Stimulated activated naive CD8-positive, alpha-beta T cell treated with anti-CD3 and anti-CD28 coated beads, Interleukin-15, Interleukin-2, amounts not matched to agents 100 ng/mL and 50 ng/mL, for 24 hours (primary cell): Measurements from ENCODE around the gene SUGCT.
"Not testable (repeated sequence)": the region's sequence is repeated elsewhere in the genome, so short reads cannot be mapped to it uniquely, and the experiment has no call there.

Experiments used
- H3K27ac Mint-ChIP-seq: one replicate; pipeline ENCODE4 v1.8.0; 2021; ENCODE audit warnings: mild to moderate bottlenecking, mixed read lengths
- H3K27me3 Mint-ChIP-seq: one replicate; pipeline ENCODE4 v1.8.0; 2021; ENCODE audit warnings: mixed read lengths
- H3K36me3 Mint-ChIP-seq: one replicate; pipeline ENCODE4 v1.8.0; 2021; ENCODE audit warnings: low read depth, mixed read lengths
- H3K4me1 Mint-ChIP-seq: one replicate; pipeline ENCODE4 v1.8.0; 2021; ENCODE audit warnings: low read depth, mixed read lengths
- H3K4me3 Mint-ChIP-seq: one replicate; pipeline ENCODE4 v1.8.0; 2021; ENCODE audit warnings: mild to moderate bottlenecking, mixed read lengths
- H3K9me3 Mint-ChIP-seq: one replicate; pipeline ENCODE4 v1.8.0; 2021; ENCODE audit warnings: mixed read lengths

Gene SUGCT

DNA sequence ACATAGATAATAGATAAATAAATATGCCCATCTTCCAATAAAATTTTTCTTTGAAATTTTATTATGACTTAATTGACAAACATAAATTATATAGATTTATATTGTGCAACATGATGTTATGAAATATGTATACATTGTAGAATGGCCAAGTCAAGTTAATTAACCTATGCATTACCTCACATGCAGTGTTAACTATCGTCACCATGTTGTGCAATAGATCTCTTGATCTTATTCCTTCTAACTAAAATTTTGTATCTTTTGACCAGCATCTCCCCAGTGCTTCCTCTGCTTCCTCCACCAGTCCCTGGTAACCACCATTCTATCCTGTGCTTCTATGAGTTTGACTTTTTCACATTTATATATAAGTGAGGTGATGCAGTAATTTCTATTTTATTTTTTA, 259.6 kb downstream of the SUGCT start:
- no peaks in the 10 kb centered on the region for H3K27me3 Mint-ChIP-seq
- no peaks in the 10 kb centered on the region for H3K4me1 Mint-ChIP-seq
- H3K36me3 Mint-ChIP-seq, result no peaks in the 10 kb centered on the region
- H3K9me3 Mint-ChIP-seq, result no peaks in the 10 kb centered on the region
- H3K27ac Mint-ChIP-seq, result no peak overlapping the region
- H3K4me3 Mint-ChIP-seq, result no peak overlapping the region

DNA sequence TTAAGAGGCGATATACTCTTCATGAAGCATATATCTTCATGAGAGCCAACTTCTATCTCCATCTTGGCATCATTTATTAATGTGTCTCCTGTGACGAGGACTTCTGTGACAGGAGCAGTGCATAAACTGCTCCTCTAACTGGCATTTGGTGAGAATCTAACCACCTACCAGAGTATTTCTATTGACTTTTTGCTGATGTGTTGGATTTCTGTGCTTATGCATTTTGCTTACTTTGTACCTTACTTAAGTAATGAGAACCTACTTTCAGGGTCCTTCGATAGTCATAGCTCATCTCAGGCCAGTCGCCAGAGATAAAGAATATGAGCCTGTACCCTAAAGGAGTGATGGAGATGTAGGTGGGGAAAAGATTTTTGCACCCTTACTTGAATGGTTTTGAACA, 265.7 kb downstream of the SUGCT start:
- Mint-ChIP-seq H3K27ac (no peak overlapping the region), H3K36me3 (no peaks in the 10 kb centered on the region), H3K4me3 (no peak overlapping the region), H3K27me3 (no peaks in the 10 kb centered on the region), H3K9me3 (no peaks in the 10 kb centered on the region), H3K4me1 (no peaks in the 10 kb centered on the region)

DNA sequence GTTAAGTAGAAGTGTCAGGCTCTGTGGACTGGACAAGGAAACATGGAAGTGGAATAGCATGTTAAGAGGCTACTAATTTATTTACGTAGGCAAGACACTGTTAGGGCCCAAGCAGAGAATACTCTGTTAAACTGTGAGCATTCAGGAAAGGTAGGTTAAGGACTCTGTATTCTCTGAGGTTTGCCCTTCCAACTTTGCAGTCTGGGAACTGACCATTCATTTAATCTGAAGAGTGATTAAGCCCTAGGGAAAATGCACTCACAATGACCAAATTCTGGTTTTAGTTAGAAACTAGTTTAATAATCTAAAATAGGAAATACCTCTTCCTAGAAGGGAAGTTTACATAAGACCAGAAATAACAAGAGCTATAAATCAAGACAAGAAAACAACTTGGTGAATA, 266.6 kb downstream of the SUGCT start:
- Mint-ChIP-seq H3K36me3 (no peaks in the 10 kb centered on the region), H3K27ac (no peak overlapping the region), H3K4me3 (no peak overlapping the region), H3K9me3 (no peaks in the 10 kb centered on the region), H3K27me3 (no peaks in the 10 kb centered on the region), H3K4me1 (no peaks in the 10 kb centered on the region)

DNA sequence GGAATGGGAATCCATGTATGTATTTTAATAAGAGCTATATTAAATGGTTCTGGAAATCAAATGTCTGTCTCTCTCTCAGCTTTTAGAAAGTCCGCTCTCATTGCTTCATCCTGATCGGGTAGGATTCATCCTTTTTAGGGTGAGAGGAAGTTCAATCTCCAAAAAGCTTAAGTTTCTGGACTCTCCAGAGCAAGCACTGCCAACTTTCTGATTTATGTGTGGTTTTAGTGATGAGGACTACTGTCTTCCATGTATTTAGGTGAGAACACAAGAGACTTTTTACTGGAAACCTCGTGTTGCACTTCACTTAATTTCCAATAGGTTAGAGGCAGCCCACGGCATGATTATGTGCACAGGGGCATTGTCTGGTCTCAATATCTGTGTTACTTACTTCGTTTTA, 267.9 kb downstream of the SUGCT start:
- Mint-ChIP-seq H3K9me3 (no peaks in the 10 kb centered on the region), H3K27me3 (no peaks in the 10 kb centered on the region), H3K4me1 (no peaks in the 10 kb centered on the region), H3K36me3 (no peaks in the 10 kb centered on the region), H3K27ac (no peak overlapping the region), H3K4me3 (no peak overlapping the region)

DNA sequence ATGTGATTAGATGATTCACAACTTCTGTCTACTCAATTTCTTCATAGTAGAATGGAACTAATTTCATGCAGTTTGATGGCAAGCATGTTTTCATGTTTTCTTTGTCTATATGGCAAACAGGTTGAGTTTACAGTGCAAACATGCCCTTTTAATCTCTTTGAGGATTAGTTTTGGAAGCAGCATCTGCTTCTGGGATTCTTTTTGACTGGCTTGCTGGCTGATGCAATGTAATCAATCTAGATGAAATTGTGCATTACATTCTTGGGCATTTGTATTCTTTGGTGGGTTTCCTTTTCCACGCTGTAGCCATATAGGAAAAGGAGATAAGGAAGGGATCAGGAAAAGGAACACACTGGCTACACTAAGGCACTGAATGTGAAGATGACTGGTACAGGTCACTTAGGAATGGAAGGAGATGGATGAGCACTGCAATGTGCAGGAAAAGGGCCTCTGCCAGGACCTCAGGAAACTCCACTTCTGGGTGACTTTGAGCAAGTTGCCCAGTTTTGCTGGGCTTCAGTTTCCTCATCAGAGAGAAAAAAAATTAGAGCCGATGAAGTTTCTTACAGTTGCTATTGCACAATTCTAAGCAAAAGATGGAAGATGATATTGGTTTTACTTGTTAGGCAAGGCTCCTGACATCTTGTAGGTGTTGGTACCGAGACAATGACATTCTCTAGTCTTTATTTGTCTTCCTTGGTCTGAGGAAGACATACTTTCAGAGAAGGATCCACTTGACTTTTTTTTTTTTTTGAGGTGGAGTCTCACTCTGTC, 269.1 kb downstream of the SUGCT start:
- no peak overlapping the region for H3K27ac Mint-ChIP-seq
- no peak overlapping the region for H3K4me3 Mint-ChIP-seq
- H3K36me3 Mint-ChIP-seq, result no peaks in the 10 kb centered on the region
- no peaks in the 10 kb centered on the region for H3K9me3 Mint-ChIP-seq
- H3K27me3 Mint-ChIP-seq, result no peaks in the 10 kb centered on the region
- no peaks in the 10 kb centered on the region for H3K4me1 Mint-ChIP-seq

DNA sequence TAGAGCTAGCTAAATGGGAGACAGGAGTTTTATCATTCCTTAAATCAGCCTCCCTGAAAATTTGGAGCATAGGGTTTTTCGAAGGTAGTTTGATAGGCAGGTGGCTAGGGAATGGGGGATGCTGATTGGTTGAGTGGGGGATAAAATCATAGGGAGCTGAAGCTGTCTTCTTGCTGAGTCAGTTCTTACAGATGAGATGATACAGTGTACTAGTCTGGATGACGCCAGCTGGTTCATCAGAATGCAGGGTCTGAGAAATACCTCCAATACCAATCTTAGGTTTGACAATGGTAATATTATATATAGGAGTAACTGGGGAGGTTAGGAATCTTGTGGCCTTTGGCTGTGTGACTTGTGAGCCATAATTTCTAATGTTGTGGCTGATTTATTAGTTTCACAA, 271.2 kb downstream of the SUGCT start:
- H3K27ac Mint-ChIP-seq, result no peak overlapping the region
- no peaks in the 10 kb centered on the region for H3K36me3 Mint-ChIP-seq
- H3K27me3 Mint-ChIP-seq, result no peaks in the 10 kb centered on the region
- H3K4me1 Mint-ChIP-seq, result no peaks in the 10 kb centered on the region
- no peaks in the 10 kb centered on the region for H3K9me3 Mint-ChIP-seq
- no peak overlapping the region for H3K4me3 Mint-ChIP-seq

DNA sequence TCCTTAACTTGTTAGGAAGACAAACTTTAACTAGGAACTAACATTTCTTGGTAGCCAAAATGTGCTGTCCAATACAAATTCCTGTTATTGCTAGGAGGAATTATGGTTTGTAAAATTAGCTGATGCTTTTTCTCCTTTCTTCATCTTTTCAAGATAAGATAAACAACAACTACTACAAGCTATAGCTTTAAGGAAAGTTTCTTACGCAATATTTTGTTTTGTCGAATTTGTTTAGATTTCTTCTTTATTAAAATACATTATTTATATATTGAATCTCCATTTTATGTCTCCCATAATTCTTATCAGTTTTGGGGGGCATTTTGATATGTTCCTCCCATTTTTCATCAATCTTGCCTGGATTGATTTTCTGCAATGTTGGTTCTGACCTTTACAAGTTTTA, 277.5 kb downstream of the SUGCT start:
- H3K27me3 Mint-ChIP-seq, result no peaks in the 10 kb centered on the region
- H3K36me3 Mint-ChIP-seq, result no peaks in the 10 kb centered on the region
- H3K27ac Mint-ChIP-seq, result no peak overlapping the region
- H3K4me3 Mint-ChIP-seq, result no peak overlapping the region
- H3K4me1 Mint-ChIP-seq, result no peaks in the 10 kb centered on the region
- H3K9me3 Mint-ChIP-seq, result no peaks in the 10 kb centered on the region

DNA sequence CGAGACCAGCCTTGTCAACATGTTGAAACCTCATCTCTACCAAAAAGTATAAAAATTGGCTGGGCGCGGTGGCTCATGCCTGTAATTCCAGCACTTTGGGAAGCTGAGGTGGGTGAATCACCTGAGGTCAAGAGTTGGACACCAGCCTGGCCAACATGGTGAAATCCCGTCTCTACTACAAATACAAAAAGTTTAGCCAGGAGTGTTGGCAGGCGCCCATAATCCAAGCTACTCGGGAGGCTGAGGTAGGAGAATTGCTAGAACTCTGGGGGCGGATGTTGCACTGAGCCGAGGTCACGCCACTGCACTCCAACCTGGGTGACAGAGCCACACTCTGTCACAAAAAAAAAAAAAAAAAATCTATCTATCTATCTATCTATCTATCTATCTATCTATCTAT, 279.9 kb downstream of the SUGCT start:
- not testable (repeated sequence) for H3K27me3 Mint-ChIP-seq, H3K36me3 Mint-ChIP-seq, H3K4me1 Mint-ChIP-seq, H3K9me3 Mint-ChIP-seq, H3K4me3 Mint-ChIP-seq, H3K27ac Mint-ChIP-seq

DNA sequence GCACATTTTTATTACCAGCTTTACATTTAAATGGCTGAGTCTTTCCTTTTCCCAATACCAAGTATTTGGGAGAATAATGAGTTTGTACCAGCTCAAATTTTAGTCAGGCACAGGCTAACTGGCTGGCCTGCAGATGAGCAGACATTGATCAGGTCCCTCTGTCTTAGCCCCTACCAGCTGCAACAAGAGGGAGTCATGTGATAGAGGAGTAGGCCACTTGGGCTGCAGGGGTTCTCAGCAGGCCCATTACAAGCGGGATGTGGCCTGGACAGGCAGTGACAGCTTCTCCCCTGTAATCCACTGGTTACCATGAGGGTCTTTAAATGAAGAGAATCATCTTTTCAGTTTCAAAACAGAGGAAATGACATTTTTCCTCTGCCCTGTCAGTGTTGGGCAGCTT, 283.6 kb downstream of the SUGCT start:
- Mint-ChIP-seq H3K27ac (no peak overlapping the region), H3K27me3 (no peaks in the 10 kb centered on the region), H3K36me3 (no peaks in the 10 kb centered on the region), H3K9me3 (no peaks in the 10 kb centered on the region), H3K4me3 (no peak overlapping the region), H3K4me1 (no peaks in the 10 kb centered on the region)

DNA sequence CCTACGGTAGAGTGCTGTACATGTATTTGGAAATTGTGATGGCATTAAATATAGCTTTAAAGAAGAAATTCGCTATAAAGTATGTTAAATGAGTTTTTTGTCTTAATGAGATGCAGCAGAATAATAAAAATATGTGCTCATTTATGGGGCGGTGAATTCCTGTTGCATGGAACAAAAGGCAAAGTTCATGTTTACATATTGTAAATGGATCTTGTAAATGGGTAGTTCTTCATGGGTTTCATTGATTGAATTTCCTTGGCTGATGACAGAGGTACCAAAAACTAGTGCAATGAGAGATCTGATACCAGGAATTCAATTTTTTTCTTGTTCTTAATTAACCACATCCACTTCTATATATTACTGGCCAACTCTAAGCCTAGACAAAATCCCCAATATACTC, 284.2 kb downstream of the SUGCT start:
- Mint-ChIP-seq H3K4me1 (no peaks in the 10 kb centered on the region), H3K27me3 (no peaks in the 10 kb centered on the region), H3K9me3 (no peaks in the 10 kb centered on the region), H3K36me3 (no peaks in the 10 kb centered on the region), H3K27ac (no peak overlapping the region), H3K4me3 (no peak overlapping the region)

DNA sequence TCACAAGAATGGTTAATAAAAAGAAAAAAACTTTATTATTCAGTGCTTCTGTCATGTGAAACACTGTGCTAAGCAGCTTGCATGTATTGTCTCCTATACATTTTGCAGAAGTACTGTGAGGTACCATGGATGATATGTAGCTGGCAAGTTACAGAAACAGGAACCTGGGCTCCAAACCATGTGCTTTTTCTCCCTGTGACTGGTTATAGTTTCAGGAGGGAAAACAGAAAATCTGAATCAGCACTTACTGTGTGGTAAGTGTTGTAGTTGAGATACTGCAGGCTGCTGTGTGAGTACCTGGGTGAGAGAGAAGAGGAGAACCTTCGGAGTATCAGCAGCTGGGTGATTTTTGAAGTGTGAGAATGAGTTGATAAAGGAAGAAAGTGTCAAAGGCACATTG, 285.0 kb downstream of the SUGCT start:
- H3K9me3 Mint-ChIP-seq, result no peaks in the 10 kb centered on the region
- no peak overlapping the region for H3K4me3 Mint-ChIP-seq
- no peaks in the 10 kb centered on the region for H3K36me3 Mint-ChIP-seq
- H3K27ac Mint-ChIP-seq, result no peak overlapping the region
- H3K27me3 Mint-ChIP-seq, result no peaks in the 10 kb centered on the region
- no peaks in the 10 kb centered on the region for H3K4me1 Mint-ChIP-seq

DNA sequence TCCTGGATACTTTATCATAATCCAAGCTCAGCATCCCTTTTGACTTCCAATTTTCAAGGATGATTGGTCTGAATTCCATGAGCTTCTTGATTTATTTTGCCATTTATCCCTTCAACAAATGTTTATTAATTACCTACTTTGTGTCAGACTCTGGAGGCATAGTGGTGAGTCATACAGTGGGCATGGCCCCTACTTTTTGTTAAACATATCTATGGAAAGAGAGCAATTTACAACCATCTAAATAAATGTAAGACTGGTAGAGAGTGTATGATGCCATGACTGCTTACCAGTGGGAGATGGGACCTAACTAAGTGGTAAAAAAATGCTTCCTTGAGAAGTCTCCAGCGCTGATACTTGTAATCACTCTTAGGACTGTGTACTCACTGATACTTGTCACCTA, 286.6 kb downstream of the SUGCT start:
- Mint-ChIP-seq H3K4me1 (no peaks in the 10 kb centered on the region), H3K4me3 (no peak overlapping the region), H3K9me3 (no peaks in the 10 kb centered on the region), H3K27me3 (no peaks in the 10 kb centered on the region), H3K27ac (no peak overlapping the region), H3K36me3 (no peaks in the 10 kb centered on the region)

DNA sequence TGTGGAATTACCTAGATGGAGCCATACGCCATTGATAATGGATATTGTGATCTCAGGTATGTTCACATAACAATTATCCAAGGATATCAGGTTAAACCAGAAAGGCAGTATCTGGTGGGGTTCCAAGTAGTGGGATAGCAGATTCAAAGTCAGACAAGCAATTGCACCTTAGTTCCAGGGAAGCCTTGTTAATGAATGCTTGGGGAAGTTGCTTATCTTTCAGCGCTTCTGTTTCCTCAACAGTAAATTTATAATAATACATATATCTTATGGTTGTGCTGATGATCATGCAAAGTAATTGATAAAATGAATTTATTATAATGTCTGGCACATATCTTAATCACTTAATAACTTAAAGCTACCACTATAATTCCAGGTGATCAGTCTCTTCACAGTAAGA, 290.9 kb downstream of the SUGCT start:
- Mint-ChIP-seq H3K27ac (no peak overlapping the region), H3K4me1 (no peaks in the 10 kb centered on the region), H3K4me3 (no peak overlapping the region), H3K9me3 (no peaks in the 10 kb centered on the region), H3K27me3 (no peaks in the 10 kb centered on the region), H3K36me3 (no peaks in the 10 kb centered on the region)

DNA sequence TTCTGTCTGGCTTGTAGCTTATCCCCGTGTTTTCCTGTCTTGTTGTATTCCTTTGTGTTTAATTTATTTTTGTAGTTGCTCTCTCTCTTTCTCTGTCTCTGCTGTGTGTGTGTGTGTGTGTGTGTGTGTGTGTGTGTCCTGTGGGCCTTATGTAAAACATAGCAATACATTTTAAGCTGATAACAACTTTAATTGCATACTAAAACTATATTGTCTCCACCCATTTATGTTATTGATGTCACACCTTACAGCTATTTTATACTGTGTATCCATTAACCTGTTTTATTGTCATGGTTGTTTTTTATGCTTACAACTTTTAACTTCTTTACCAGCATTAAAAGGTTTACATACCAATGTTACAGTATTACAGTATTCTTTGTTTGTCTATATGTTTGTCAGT, 293.6 kb downstream of the SUGCT start:
- Mint-ChIP-seq H3K4me1 (no peaks in the 10 kb centered on the region), H3K27ac (no peak overlapping the region), H3K27me3 (no peaks in the 10 kb centered on the region), H3K4me3 (no peak overlapping the region), H3K9me3 (peaks cover 10% of the 10 kb centered on the region), H3K36me3 (no peaks in the 10 kb centered on the region)

DNA sequence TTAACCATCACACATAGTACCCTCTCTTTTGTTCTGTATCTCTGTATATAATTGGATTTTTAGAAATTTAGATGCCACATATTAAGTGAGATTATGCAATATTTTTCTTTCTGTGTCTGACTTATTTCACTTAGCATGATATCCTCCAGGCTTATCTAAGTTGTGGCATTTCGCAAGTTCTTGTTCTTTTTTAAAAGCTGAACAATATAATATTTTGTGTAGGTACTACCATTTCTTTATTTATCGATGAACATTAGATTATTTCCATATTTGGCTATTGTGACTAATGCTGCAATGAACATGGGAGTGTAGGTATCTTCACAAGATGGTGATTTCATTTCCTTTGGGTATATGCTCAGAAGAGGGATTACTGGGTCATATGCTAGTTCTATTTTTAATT, 295.0 kb downstream of the SUGCT start:
- H3K9me3 Mint-ChIP-seq, result peaks cover 10% of the 10 kb centered on the region
- no peak overlapping the region for H3K27ac Mint-ChIP-seq
- no peaks in the 10 kb centered on the region for H3K4me1 Mint-ChIP-seq

DNA sequence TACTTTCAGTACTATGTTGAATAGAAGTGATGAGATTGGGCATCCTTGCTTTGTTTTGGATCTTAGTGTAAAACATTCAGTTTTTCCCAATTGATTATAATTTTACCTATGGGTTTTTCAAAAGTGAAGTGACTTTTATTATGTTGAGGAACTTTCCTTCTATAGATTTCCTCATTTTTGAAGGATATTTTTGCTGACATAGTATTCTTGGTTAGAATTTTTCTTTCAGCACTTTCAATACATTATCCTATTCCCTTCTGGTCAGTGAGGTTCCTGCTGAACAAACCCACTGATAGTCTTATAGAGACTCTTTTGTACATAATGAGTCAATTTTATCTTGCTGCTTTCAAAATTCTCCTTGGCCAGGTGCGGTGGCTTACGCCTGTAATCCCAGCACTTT, 297.2 kb downstream of the SUGCT start:
- H3K4me1 Mint-ChIP-seq, result no peaks in the 10 kb centered on the region
- H3K27ac Mint-ChIP-seq, result no peak overlapping the region
- no peaks in the 10 kb centered on the region for H3K36me3 Mint-ChIP-seq
- H3K4me3 Mint-ChIP-seq, result no peak overlapping the region
- H3K9me3 Mint-ChIP-seq, result peaks cover 10% of the 10 kb centered on the region
- no peaks in the 10 kb centered on the region for H3K27me3 Mint-ChIP-seq

More for the DNA sequence above, 295.0 kb downstream of the SUGCT start:
- no peak overlapping the region for H3K4me3 Mint-ChIP-seq
- H3K36me3 Mint-ChIP-seq, result no peaks in the 10 kb centered on the region
- no peaks in the 10 kb centered on the region for H3K27me3 Mint-ChIP-seq
